ENCODE measurements around the gene EXOC6B.

The EXOC6B gene

DNA sequence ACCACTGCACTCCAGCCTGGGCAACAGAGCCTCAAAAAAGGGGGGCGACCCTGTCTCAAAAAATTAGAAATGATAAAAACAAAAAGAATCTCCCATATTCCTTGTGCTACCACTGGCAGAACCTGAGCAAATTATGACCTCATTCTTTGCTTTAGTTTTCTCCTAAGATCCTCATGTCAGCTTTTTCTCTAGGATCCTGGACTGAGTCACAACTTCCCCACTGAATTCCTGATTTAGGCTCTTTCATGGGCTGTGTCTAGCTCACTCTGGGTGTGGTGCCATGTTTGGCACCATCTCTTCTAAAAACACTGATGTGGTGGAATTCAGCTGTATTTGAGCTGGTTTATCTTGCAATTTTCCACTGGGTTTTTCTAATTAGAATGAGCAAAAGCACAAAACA lies 37.1 kb downstream of the EXOC6B start:
- WGBS, 2 experiments (ENCODE audit: insufficient coverage in 2 of 2), result no CpG with 5 or more reads among the region's 1 CpG
- H3K9me3 ChIP-seq (ENCODE audit: control insufficient read depth, low read length), result peaks cover 11% of the 10 kb centered on the region
- H3K4me1 ChIP-seq (ENCODE audit: control insufficient read depth, insufficient read depth, low read length, poor library complexity, severe bottlenecking), result peaks cover 8% of the 10 kb centered on the region
- H3K27ac ChIP-seq (ENCODE audit: low read depth, low read length, severe bottlenecking), result no peak overlapping the region
- H3K36me3 ChIP-seq (ENCODE audit: control insufficient read depth, insufficient read depth, low read length), result peaks cover 21% of the 10 kb centered on the region
- no peak overlapping the region for H3K4me3 ChIP-seq (ENCODE audit: extremely low read depth, insufficient read depth, low read length, poor library complexity, severe bottlenecking)

- H3K36me3 ChIP-seq (ENCODE audit: control insufficient read depth, insufficient read depth, low read length), result peaks cover 23% of the 10 kb centered on the region
- H3K9me3 ChIP-seq (ENCODE audit: control insufficient read depth, low read length), result peaks cover 12% of the 10 kb centered on the region
- no peak overlapping the region for H3K4me3 ChIP-seq (ENCODE audit: extremely low read depth, insufficient read depth, low read length, poor library complexity, severe bottlenecking)
- no CpG with 5 or more reads among the region's 1 CpG for WGBS, 2 experiments (ENCODE audit: insufficient coverage in 2 of 2)
- H3K4me1 ChIP-seq (ENCODE audit: control insufficient read depth, insufficient read depth, low read length, poor library complexity, severe bottlenecking), result peaks cover 13% of the 10 kb centered on the region
- H3K27ac ChIP-seq (ENCODE audit: low read depth, low read length, severe bottlenecking), result no peak overlapping the region
Measured at GRCh38 chr2:72785517-72785916, 40.3 kb downstream of the EXOC6B start.

DNA sequence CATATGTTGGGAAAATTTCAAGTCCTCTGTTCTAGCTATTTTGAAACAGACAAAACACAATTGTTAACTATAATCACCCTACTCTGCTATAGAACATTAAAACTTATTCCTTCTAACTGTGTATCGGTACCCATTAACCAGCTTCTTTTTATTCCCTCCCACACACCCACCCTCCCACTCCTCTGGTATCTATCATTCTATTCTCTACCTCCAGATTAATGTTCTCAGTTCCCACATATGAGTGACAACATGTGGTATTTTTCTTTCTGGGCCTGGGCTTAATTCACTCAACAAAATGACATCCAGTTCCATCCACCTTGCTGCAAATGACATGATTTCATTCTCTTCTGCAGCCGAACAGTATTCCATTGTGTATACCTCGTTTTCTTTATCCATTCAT lies 43.3 kb downstream of the EXOC6B start:
- Histone ChIP-seq H3K4me3 (ENCODE audit: extremely low read depth, insufficient read depth, low read length, poor library complexity, severe bottlenecking) (no peak overlapping the region), H3K4me1 (ENCODE audit: control insufficient read depth, insufficient read depth, low read length, poor library complexity, severe bottlenecking) (peaks cover 8% of the 10 kb centered on the region), H3K36me3 (ENCODE audit: control insufficient read depth, insufficient read depth, low read length) (peaks cover 20% of the 10 kb centered on the region), H3K27ac (ENCODE audit: low read depth, low read length, severe bottlenecking) (no peak overlapping the region), H3K9me3 (ENCODE audit: control insufficient read depth, low read length) (peaks cover 12% of the 10 kb centered on the region)
- WGBS, 2 experiments (ENCODE audit: insufficient coverage in 2 of 2), result 95 to 100% methylated on average over 3 of the region's 3 CpGs

- Histone ChIP-seq H3K4me1 (ENCODE audit: control insufficient read depth, insufficient read depth, low read length, poor library complexity, severe bottlenecking) (peaks cover 8% of the 10 kb centered on the region), H3K27ac (ENCODE audit: low read depth, low read length, severe bottlenecking) (peak overlapping the region; percentile 31), H3K36me3 (ENCODE audit: control insufficient read depth, insufficient read depth, low read length) (peaks cover 20% of the 10 kb centered on the region), H3K4me3 (ENCODE audit: extremely low read depth, insufficient read depth, low read length, poor library complexity, severe bottlenecking) (no peak overlapping the region), H3K9me3 (ENCODE audit: control insufficient read depth, low read length) (peaks cover 12% of the 10 kb centered on the region)
- 88 to 100% methylated on average over 1 to 5 of the region's 5 CpGs for WGBS, 2 experiments (ENCODE audit: insufficient coverage in 2 of 2)
Measured at GRCh38 chr2:72781480-72781879, 44.4 kb downstream of the EXOC6B start.

GRCh38 chr2:72780477-72780876 lies 45.4 kb downstream of the EXOC6B start:
- WGBS, 2 experiments (ENCODE audit: insufficient coverage in 2 of 2), result no CpG with 5 or more reads among the region's 2 CpGs

DNA sequence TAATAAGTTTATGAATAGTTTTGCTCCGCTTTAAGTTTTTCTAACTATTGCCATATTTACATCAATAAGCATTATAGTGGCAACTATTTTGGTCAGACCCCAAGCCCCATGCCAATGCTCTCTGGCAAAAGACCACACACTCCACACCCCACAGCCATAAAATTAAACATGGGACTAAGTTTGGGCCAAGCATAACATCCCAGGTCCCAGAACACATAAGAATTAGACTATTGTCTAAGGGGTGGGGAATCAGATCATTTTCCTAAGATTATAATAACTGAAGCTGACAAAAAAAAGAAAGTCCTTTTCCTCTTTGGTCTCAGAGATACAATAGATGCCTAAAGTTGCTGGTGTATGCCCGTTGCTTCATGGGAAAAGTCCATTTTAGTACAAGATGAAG lies 46.3 kb downstream of the EXOC6B start:
- Histone ChIP-seq H3K4me3 (ENCODE audit: extremely low read depth, insufficient read depth, low read length, poor library complexity, severe bottlenecking) (no peak overlapping the region), H3K9me3 (ENCODE audit: control insufficient read depth, low read length) (peaks cover 7% of the 10 kb centered on the region), H3K27ac (ENCODE audit: low read depth, low read length, severe bottlenecking) (no peak overlapping the region), H3K4me1 (ENCODE audit: control insufficient read depth, insufficient read depth, low read length, poor library complexity, severe bottlenecking) (peaks cover 8% of the 10 kb centered on the region), H3K36me3 (ENCODE audit: control insufficient read depth, insufficient read depth, low read length) (peaks cover 9% of the 10 kb centered on the region)
- WGBS, 2 experiments (ENCODE audit: insufficient coverage in 2 of 2), result 100% methylated on average over 1 of the region's 2 CpGs; no CpG with 5 or more reads in 1 of the 2 experiments

More at GRCh38 chr2:72780477-72780876, 45.4 kb downstream of the EXOC6B start:
- Histone ChIP-seq H3K4me1 (ENCODE audit: control insufficient read depth, insufficient read depth, low read length, poor library complexity, severe bottlenecking) (peaks cover 8% of the 10 kb centered on the region), H3K27ac (ENCODE audit: low read depth, low read length, severe bottlenecking) (no peak overlapping the region), H3K36me3 (ENCODE audit: control insufficient read depth, insufficient read depth, low read length) (peaks cover 17% of the 10 kb centered on the region), H3K9me3 (ENCODE audit: control insufficient read depth, low read length) (peaks cover 9% of the 10 kb centered on the region), H3K4me3 (ENCODE audit: extremely low read depth, insufficient read depth, low read length, poor library complexity, severe bottlenecking) (no peak overlapping the region)

GRCh38 chr2:72778410-72778809 lies 47.4 kb downstream of the EXOC6B start:
- peaks cover 8% of the 10 kb centered on the region for H3K4me1 ChIP-seq (ENCODE audit: control insufficient read depth, insufficient read depth, low read length, poor library complexity, severe bottlenecking)
- no peak overlapping the region for H3K4me3 ChIP-seq (ENCODE audit: extremely low read depth, insufficient read depth, low read length, poor library complexity, severe bottlenecking)
- no peaks in the 10 kb centered on the region for H3K36me3 ChIP-seq (ENCODE audit: control insufficient read depth, insufficient read depth, low read length)
- peak overlapping the region; percentile 6 for H3K27ac ChIP-seq (ENCODE audit: low read depth, low read length, severe bottlenecking)
- no peaks in the 10 kb centered on the region for H3K9me3 ChIP-seq (ENCODE audit: control insufficient read depth, low read length)
- 100% methylated on average over 1 of the region's 1 CpG; no CpG with 5 or more reads in 1 of the 2 experiments for WGBS, 2 experiments (ENCODE audit: insufficient coverage in 2 of 2)

- Histone ChIP-seq H3K27ac (ENCODE audit: low read depth, low read length, severe bottlenecking) (no peak overlapping the region), H3K9me3 (ENCODE audit: control insufficient read depth, low read length) (no peaks in the 10 kb centered on the region), H3K36me3 (ENCODE audit: control insufficient read depth, insufficient read depth, low read length) (no peaks in the 10 kb centered on the region), H3K4me1 (ENCODE audit: control insufficient read depth, insufficient read depth, low read length, poor library complexity, severe bottlenecking) (no peaks in the 10 kb centered on the region), H3K4me3 (ENCODE audit: extremely low read depth, insufficient read depth, low read length, poor library complexity, severe bottlenecking) (no peak overlapping the region)
- WGBS, 2 experiments (ENCODE audit: insufficient coverage in 2 of 2), result no CpG with 5 or more reads among the region's 2 CpGs
Measured at GRCh38 chr2:72770879-72771461, 54.9 kb downstream of the EXOC6B start.

DNA sequence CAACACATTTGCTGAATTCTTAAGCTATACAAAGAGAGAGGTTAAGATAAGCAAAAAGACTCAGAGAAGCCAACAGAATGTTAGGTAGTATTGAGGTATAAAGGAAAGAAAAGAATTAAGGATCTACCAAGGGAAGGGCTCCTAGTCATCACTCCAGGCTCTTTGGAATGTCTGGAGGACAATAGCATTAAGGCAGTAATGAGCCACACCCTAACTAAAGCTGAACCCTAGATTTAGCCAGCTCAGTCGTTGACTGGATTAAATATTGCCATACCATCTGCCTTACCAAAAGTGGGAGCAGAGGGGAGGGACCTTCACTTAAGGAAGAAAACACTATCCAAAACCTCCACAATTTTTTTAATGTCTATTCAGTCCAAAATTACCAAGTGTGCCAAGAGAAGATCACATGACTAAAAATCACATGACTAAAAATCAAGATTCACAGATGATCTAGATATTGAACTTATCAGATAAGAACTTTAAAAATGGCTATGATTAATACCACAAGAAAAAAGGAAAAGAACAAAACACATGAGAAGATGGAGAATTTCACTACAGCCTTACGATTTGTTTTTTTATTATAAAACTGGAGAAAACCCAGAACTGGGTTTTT lies 59.7 kb downstream of the EXOC6B start:
- Histone ChIP-seq H3K4me1 (ENCODE audit: control insufficient read depth, insufficient read depth, low read length, poor library complexity, severe bottlenecking) (no peaks in the 10 kb centered on the region), H3K36me3 (ENCODE audit: control insufficient read depth, insufficient read depth, low read length) (peaks cover 11% of the 10 kb centered on the region), H3K27ac (ENCODE audit: low read depth, low read length, severe bottlenecking) (no peak overlapping the region), H3K4me3 (ENCODE audit: extremely low read depth, insufficient read depth, low read length, poor library complexity, severe bottlenecking) (no peak overlapping the region), H3K9me3 (ENCODE audit: control insufficient read depth, low read length) (peaks cover 15% of the 10 kb centered on the region)
- 100% methylated on average over 1 of the region's 2 CpGs; no CpG with 5 or more reads in 1 of the 2 experiments for WGBS, 2 experiments (ENCODE audit: insufficient coverage in 2 of 2)

DNA sequence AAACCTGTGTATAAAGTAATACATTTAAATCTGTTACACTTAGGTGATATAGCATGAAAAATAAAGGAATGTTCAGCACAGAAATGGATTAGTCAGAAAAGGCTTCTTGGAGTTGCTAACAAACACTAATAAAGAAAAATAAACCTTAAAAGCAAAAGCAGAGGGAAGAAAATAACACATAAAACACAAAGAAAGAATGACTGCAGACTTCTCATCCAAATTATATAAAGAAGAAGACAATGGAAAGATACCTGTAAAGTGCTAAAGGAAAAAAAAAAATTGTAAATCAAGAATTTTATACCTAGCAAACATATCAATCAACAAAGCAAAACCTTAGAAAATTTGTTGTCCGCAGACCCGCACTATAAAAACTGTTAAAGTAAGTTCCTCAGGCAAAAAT lies 63.6 kb downstream of the EXOC6B start:
- WGBS, 2 experiments (ENCODE audit: insufficient coverage in 2 of 2), result no CpG with 5 or more reads among the region's 2 CpGs
- H3K4me1 ChIP-seq (ENCODE audit: control insufficient read depth, insufficient read depth, low read length, poor library complexity, severe bottlenecking), result peaks cover 13% of the 10 kb centered on the region

DNA sequence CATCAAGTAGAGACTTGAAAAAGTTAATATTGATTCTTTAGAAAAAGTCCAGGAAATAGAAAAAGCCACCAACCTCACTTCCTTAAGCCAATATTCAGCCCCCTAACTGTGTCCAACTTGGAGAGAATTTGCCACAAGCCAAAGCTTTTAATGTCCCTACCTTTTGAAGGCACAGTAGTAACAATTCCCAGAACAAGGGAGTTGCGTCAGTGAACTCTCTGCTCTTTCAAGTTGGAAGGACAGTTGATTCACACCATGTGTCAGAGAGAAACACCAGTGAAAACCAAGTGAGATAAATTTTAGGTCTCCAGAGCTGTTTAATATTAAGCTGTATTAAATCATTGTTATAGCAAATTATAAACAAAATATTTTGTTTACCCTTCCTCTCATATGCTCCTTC lies 66.1 kb downstream of the EXOC6B start:
- peaks cover 11% of the 10 kb centered on the region for H3K36me3 ChIP-seq (ENCODE audit: control insufficient read depth, insufficient read depth, low read length)
- no peak overlapping the region for H3K27ac ChIP-seq (ENCODE audit: low read depth, low read length, severe bottlenecking)
- H3K4me1 ChIP-seq (ENCODE audit: control insufficient read depth, insufficient read depth, low read length, poor library complexity, severe bottlenecking), result peaks cover 28% of the 10 kb centered on the region
- peaks cover 15% of the 10 kb centered on the region for H3K9me3 ChIP-seq (ENCODE audit: control insufficient read depth, low read length)
- 100% methylated on average over 1 of the region's 1 CpG; no CpG with 5 or more reads in 1 of the 2 experiments for WGBS, 2 experiments (ENCODE audit: insufficient coverage in 2 of 2)
- no peak overlapping the region for H3K4me3 ChIP-seq (ENCODE audit: extremely low read depth, insufficient read depth, low read length, poor library complexity, severe bottlenecking)

More for the DNA sequence above, 63.6 kb downstream of the EXOC6B start:
- H3K27ac ChIP-seq (ENCODE audit: low read depth, low read length, severe bottlenecking), result no peak overlapping the region
- no peak overlapping the region for H3K4me3 ChIP-seq (ENCODE audit: extremely low read depth, insufficient read depth, low read length, poor library complexity, severe bottlenecking)
- H3K9me3 ChIP-seq (ENCODE audit: control insufficient read depth, low read length), result peaks cover 15% of the 10 kb centered on the region
- peaks cover 14% of the 10 kb centered on the region for H3K36me3 ChIP-seq (ENCODE audit: control insufficient read depth, insufficient read depth, low read length)

Data from mesodermal cell (in vitro differentiated cells).